Lung (tissue), 12 donors: ENCODE results near the gene SLC12A8. TPM values are rescaled to one million over a fixed set of nuclear protein-coding genes. Genes with fewer than 3 reads are reported as not detected.
A peak's percentile ranks its signal among the peaks of the same experiment; 100 is the strongest.

Experiments
- ATAC-seq: fragments of 200-7000 bp; cut with Tn5 transposase; one replicate; pipeline ENCODE4 v1.9.1; 2020; ENCODE audit warnings: moderate number of reproducible peaks; ENCODE audit not compliant: insufficient read depth, low FRiP score
- DNase-seq, 3 donors: peaks; one replicate each; pipeline ENCODE4 v3.0.0-alpha.2; 2013 to 2017
- H3K27ac ChIP-seq, 2 donors: one replicate each; pipeline ENCODE4 v1.5.1; 2013; ENCODE audit warnings: mild to moderate bottlenecking in 2 of 2, moderate library complexity in 2 of 2, control low read depth in 1 of 2, inconsistent platforms in 1 of 2, low read depth in 1 of 2, low read length in 1 of 2
- H3K27me3 ChIP-seq, 3 donors: one replicate each; pipeline ENCODE4 v1.5.1; 2013; ENCODE audit warnings: low read length in 2 of 3; ENCODE audit not compliant: control insufficient read depth in 3 of 3, insufficient read depth in 3 of 3
- H3K36me3 ChIP-seq, 4 donors: one replicate each; pipeline ENCODE4 v1.5.1; 2013; ENCODE audit warnings: low read length in 4 of 4, mild to moderate bottlenecking in 1 of 4, moderate library complexity in 1 of 4; ENCODE audit not compliant: control insufficient read depth in 4 of 4, insufficient read depth in 4 of 4
- H3K4me1 ChIP-seq, 5 donors: one replicate each; pipeline ENCODE4 v1.5.1; 2013; ENCODE audit warnings: low read length in 5 of 5, mild to moderate bottlenecking in 2 of 5, moderate library complexity in 1 of 5; ENCODE audit not compliant: control insufficient read depth in 5 of 5, insufficient read depth in 5 of 5
- H3K4me3 ChIP-seq: one replicate; pipeline ENCODE4 v1.5.1; 2013; ENCODE audit warnings: mild to moderate bottlenecking, control low read depth, moderate library complexity
- H3K9ac ChIP-seq, 2 donors: one replicate each; pipeline ENCODE4 v1.5.1; 2013; ENCODE audit warnings: low read length in 2 of 2, control low read depth in 1 of 2; ENCODE audit not compliant: insufficient read depth in 1 of 2
- H3K9me3 ChIP-seq, 4 donors: one replicate each; pipeline ENCODE4 v1.5.1; 2013; ENCODE audit warnings: low read length in 3 of 4, mild to moderate bottlenecking in 1 of 4, moderate library complexity in 1 of 4; ENCODE audit not compliant: control insufficient read depth in 4 of 4, insufficient read depth in 3 of 4
- CTCF ChIP-seq: IDR thresholded peaks from 2 replicates; pipeline ENCODE4 v1.5.1; 2012; ENCODE audit warnings: mild to moderate bottlenecking; ENCODE audit errors: control extremely low read depth, extremely low read depth
- WGBS, 2 donors: extraction: QIAGEN DNeasy Blood & Tissue Kit; methylation state at CpG; one replicate each; pipeline ENCODE4 v1.1.7; 2013; 5-methylcytosine and 5-hydroxymethylcytosine counted together
- polyA plus RNA-seq, 2 donors: library from polyadenylated mRNA; stranded (reverse); fragments of 200-250 nt; gene quantifications; one replicate each; pipeline ENCODE4 v1.2.1, GENCODE V29; 2013
- total RNA-seq, 2 donors: library from RNA; depleted of rRNA in 1 of 2; stranded (reverse); fragments of >200 nt in 1 of 2; gene quantifications; one replicate each; pipeline ENCODE4 v1.2.1, GENCODE V29; 2014 to 2021
- donor health status: control.
- donor health status: control.
- donor health status: Bipolar disorder and iron deficiency.
- donor health status: healthy.
- donor health status: DM: yes; HTN: yes; CAD: no.

SLC12A8 gene
- total and polyA plus RNA-seq, 4 donors, result 3.1 to 9.8 (median 5.8) TPM

GRCh38 chr3:125115640-125116039 lies 96.9 kb downstream of the SLC12A8 start:
- H3K4me1 ChIP-seq, result peaks cover 7 to 24% (median 15%) of the 10 kb centered on the region in 5 donors
- no peaks in the 10 kb centered on the region for H3K27me3 ChIP-seq
- no peaks in the 10 kb centered on the region for H3K36me3 ChIP-seq
- WGBS, 2 donors, result 61 to 74% methylated on average over 9 of the region's 9 CpGs
- no peaks in the 10 kb centered on the region for H3K9me3 ChIP-seq
- no peak overlapping the region for H3K9ac ChIP-seq
- no peak for TF ChIP-seq CTCF
- DNase-seq, result peak; percentile 69 to 81 (median 80)
- peak overlapping the region in 1 of 2 donors; percentile 50 for H3K27ac ChIP-seq
- peak; percentile 36 for ATAC-seq
- H3K4me3 ChIP-seq, result no peak overlapping the region

- no peak for DNase-seq
- ATAC-seq, result no peak
Observed at GRCh38 chr3:125112981-125113380, 99.6 kb downstream of the SLC12A8 start.

GRCh38 chr3:125110876-125111480 lies 101.6 kb downstream of the SLC12A8 start:
- Histone ChIP-seq H3K4me1 (peaks cover 0 to 8% (median 3%) of the 10 kb centered on the region in 5 donors), H3K9me3 (no peaks in the 10 kb centered on the region), H3K9ac (no peak overlapping the region), H3K27me3 (no peaks in the 10 kb centered on the region), H3K4me3 (no peak overlapping the region), H3K36me3 (no peaks in the 10 kb centered on the region), H3K27ac (no peak overlapping the region)
- no peak for TF ChIP-seq CTCF
- WGBS, 2 donors, result 88 to 91% methylated on average over 3 of the region's 3 CpGs
- no peak for ATAC-seq
- no peak for DNase-seq

More at GRCh38 chr3:125112981-125113380, 99.6 kb downstream of the SLC12A8 start:
- H3K4me1 ChIP-seq, result peaks cover 0 to 11% (median 10%) of the 10 kb centered on the region in 5 donors
- 65 to 83% methylated on average over 1 of the region's 1 CpG for WGBS, 2 donors
- H3K27ac ChIP-seq, result no peak overlapping the region
- H3K36me3 ChIP-seq, result no peaks in the 10 kb centered on the region
- H3K9ac ChIP-seq, result no peak overlapping the region
- no peak overlapping the region for H3K4me3 ChIP-seq
- TF ChIP-seq CTCF, result no peak
- no peaks in the 10 kb centered on the region for H3K27me3 ChIP-seq
- no peaks in the 10 kb centered on the region for H3K9me3 ChIP-seq
